ENCODE measurements around the gene PHLDB3. TPM values are rescaled to one million over a fixed set of nuclear protein-coding genes. Genes with fewer than 3 reads are reported as not detected.

PHLDB3 gene
- total RNA-seq, 1 donor from 2014 or later = 9.6 TPM

GRCh38 chr19:43489979-43490599 lies 14.5 kb downstream of the PHLDB3 start:
- DNase-seq (ENCODE audit: low spot score) = no peak
- H3K27me3 Mint-ChIP-seq (ENCODE audit: unreplicated experiment) = no peaks in the 10 kb centered on the region
- no peaks in the 10 kb centered on the region for H3K9me3 Mint-ChIP-seq (ENCODE audit: unreplicated experiment)
- TF ChIP-seq CTCF (IDR thresholded peaks at IDR 0.05; ENCODE audit: unreplicated experiment) = no peak
- no peak overlapping the region for H3K27ac Mint-ChIP-seq (ENCODE audit: unreplicated experiment)
- H3K4me1 Mint-ChIP-seq (ENCODE audit: unreplicated experiment) = peaks cover 16% of the 10 kb centered on the region
- H3K4me3 Mint-ChIP-seq (ENCODE audit: unreplicated experiment) = peak overlapping the region; percentile 24
- peaks cover 5% of the 10 kb centered on the region for H3K36me3 Mint-ChIP-seq (ENCODE audit: low read depth, unreplicated experiment)

GRCh38 chr19:43489310-43489709 lies 15.2 kb downstream of the PHLDB3 start:
- Mint-ChIP-seq H3K4me1 (ENCODE audit: unreplicated experiment) (peaks cover 16% of the 10 kb centered on the region), H3K36me3 (ENCODE audit: low read depth, unreplicated experiment) (peaks cover 5% of the 10 kb centered on the region), H3K4me3 (ENCODE audit: unreplicated experiment) (no peak overlapping the region), H3K27me3 (ENCODE audit: unreplicated experiment) (no peaks in the 10 kb centered on the region), H3K27ac (ENCODE audit: unreplicated experiment) (no peak overlapping the region), H3K9me3 (ENCODE audit: unreplicated experiment) (no peaks in the 10 kb centered on the region)
- no peak for TF ChIP-seq CTCF (IDR thresholded peaks at IDR 0.05; ENCODE audit: unreplicated experiment)
- no peak for DNase-seq (ENCODE audit: low spot score)

GRCh38 chr19:43488179-43488578 lies 16.4 kb downstream of the PHLDB3 start:
- H3K27me3 Mint-ChIP-seq (ENCODE audit: unreplicated experiment) = no peaks in the 10 kb centered on the region
- H3K27ac Mint-ChIP-seq (ENCODE audit: unreplicated experiment) = no peak overlapping the region
- peaks cover 5% of the 10 kb centered on the region for H3K36me3 Mint-ChIP-seq (ENCODE audit: low read depth, unreplicated experiment)
- no peak overlapping the region for H3K4me3 Mint-ChIP-seq (ENCODE audit: unreplicated experiment)
- H3K9me3 Mint-ChIP-seq (ENCODE audit: unreplicated experiment) = no peaks in the 10 kb centered on the region
- peaks cover 16% of the 10 kb centered on the region for H3K4me1 Mint-ChIP-seq (ENCODE audit: unreplicated experiment)
- no peak for TF ChIP-seq CTCF (IDR thresholded peaks at IDR 0.05; ENCODE audit: unreplicated experiment)
- DNase-seq (ENCODE audit: low spot score) = no peak

- Mint-ChIP-seq H3K4me3 (ENCODE audit: unreplicated experiment) (no peak overlapping the region), H3K9me3 (ENCODE audit: unreplicated experiment) (no peaks in the 10 kb centered on the region), H3K4me1 (ENCODE audit: unreplicated experiment) (peaks cover 16% of the 10 kb centered on the region), H3K27me3 (ENCODE audit: unreplicated experiment) (no peaks in the 10 kb centered on the region), H3K36me3 (ENCODE audit: low read depth, unreplicated experiment) (peaks cover 5% of the 10 kb centered on the region), H3K27ac (ENCODE audit: unreplicated experiment) (no peak overlapping the region)
- no peak for TF ChIP-seq CTCF (IDR thresholded peaks at IDR 0.05; ENCODE audit: unreplicated experiment)
- no peak for DNase-seq (ENCODE audit: low spot score)
Observed at GRCh38 chr19:43486412-43486811, 18.1 kb downstream of the PHLDB3 start.

- Mint-ChIP-seq H3K9me3 (ENCODE audit: unreplicated experiment) (no peaks in the 10 kb centered on the region), H3K36me3 (ENCODE audit: low read depth, unreplicated experiment) (peaks cover 5% of the 10 kb centered on the region), H3K27me3 (ENCODE audit: unreplicated experiment) (no peaks in the 10 kb centered on the region), H3K27ac (ENCODE audit: unreplicated experiment) (peak overlapping the region; percentile 7), H3K4me3 (ENCODE audit: unreplicated experiment) (no peak overlapping the region), H3K4me1 (ENCODE audit: unreplicated experiment) (peaks cover 16% of the 10 kb centered on the region)
- no peak for DNase-seq (ENCODE audit: low spot score)
- TF ChIP-seq CTCF (IDR thresholded peaks at IDR 0.05; ENCODE audit: unreplicated experiment) = no peak
Observed at GRCh38 chr19:43485951-43486350, 18.6 kb downstream of the PHLDB3 start.
